Stimulated activated CD4-positive, alpha-beta T cell treated with anti-CD3 and anti-CD28 coated beads, TNF-alpha, amount 100 ng/mL, for 48 hours (primary cell): ENCODE measurements around the gene ANO6.
A peak's percentile ranks its signal among the peaks of the same experiment; 100 is the strongest.
"Not testable (repeated sequence)": the region's sequence is repeated elsewhere in the genome, so short reads cannot be mapped to it uniquely, and the experiment has no call there.

Source experiments
- DNase-seq, 3 donors: peaks; one replicate each; pipeline ENCODE4 v3.0.0-alpha.2; 2020; ENCODE audit warnings: low read depth in 3 of 3

ANO6 gene, protein sequence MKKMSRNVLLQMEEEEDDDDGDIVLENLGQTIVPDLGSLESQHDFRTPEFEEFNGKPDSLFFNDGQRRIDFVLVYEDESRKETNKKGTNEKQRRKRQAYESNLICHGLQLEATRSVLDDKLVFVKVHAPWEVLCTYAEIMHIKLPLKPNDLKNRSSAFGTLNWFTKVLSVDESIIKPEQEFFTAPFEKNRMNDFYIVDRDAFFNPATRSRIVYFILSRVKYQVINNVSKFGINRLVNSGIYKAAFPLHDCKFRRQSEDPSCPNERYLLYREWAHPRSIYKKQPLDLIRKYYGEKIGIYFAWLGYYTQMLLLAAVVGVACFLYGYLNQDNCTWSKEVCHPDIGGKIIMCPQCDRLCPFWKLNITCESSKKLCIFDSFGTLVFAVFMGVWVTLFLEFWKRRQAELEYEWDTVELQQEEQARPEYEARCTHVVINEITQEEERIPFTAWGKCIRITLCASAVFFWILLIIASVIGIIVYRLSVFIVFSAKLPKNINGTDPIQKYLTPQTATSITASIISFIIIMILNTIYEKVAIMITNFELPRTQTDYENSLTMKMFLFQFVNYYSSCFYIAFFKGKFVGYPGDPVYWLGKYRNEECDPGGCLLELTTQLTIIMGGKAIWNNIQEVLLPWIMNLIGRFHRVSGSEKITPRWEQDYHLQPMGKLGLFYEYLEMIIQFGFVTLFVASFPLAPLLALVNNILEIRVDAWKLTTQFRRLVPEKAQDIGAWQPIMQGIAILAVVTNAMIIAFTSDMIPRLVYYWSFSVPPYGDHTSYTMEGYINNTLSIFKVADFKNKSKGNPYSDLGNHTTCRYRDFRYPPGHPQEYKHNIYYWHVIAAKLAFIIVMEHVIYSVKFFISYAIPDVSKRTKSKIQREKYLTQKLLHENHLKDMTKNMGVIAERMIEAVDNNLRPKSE

DNA sequence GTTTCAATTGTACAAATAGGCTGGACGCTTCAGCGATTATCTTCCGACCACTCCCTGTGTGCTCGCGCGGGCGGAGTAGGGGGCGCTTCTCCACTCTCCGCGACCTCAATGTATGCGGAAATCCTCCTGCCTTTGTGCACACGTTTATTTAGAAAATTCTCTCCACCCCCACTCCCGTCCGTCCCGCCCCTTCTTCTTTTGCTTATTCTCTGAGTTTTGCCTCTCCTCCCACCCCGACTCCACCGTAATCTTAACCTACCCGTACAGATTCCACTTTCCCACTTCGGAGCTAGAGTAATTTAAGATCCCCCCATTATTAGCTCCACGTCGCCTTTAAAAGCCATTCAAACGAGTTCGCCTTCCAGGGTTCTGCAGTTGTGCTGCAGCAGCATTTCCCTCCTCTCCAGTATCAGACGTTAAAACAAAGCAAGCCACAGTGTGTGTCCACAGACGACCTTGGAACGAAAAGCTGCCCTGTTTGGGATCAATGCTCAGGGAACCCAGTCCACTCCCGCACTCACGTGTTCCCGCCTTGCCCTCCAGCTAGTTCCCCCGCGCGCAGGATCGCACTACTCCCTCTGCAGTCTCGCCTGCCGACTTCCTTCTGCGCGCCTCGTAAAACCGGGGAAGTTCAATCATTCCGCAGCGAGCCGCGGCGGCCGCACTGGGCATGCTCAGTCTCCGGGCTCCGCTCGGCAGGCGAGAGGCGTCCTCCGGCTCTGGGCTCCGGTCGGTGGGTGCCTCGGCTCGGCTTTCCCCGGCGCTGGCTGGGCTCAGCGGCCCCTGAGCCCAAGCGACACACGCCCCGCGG is at the start of gene ANO6:
ANO6 (plus strand) TSS at position 677 of the 811 bp plus-strand sequence. CDS start 227 bp downstream, outside the sequence.
- DNase-seq = peak; percentile 61 to 75 (median 67)

DNA sequence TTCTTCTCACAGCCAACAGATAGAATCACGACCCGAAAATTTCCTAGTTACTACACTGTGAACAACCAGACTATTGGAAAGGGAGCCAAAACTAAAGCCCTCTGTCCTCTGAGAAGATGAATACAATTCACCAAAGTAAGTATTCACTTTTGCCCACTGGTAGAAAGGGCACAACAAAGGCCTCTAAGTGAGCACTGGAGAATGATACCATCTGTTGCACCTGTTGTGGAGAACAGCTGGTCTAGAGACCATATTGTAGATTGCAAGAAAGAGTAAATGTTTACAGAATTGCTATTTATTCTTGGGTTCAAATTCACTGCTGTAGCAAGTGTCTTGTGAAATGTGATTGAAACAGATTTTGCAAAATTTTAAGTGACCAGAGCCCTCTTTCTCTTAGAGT is 46.9 kb upstream of the ANO6 start:
- DNase-seq = no peak

DNA sequence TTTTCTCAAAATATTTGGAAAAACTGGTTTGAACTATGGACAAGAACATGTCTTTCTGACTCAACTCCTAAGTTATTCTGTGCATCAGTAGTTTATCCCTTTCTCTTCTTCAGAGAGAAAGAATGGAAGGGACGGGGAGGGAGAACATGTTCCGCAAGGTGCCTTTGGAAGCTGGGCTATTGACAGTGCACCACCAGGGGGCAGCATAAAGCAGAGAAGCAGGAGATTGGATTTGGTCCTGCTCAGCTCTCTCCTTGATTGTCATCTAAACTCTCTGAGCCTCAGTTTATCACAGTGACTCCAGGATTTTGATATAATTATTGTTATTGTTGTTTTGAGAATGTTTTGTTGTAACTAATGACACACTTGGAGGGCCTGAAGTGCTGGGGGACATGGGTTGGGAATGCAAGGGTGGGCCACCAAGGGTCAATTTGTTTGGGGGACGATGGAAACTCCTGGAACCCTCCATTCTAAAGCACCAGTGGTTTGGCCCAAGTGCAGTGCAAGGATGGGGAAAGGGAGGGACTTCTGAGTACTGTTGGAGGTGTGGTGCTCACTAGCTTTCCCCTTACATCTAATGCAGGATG is 45.3 kb upstream of the ANO6 start:
- DNase-seq = peak; percentile 66 to 87 (median 71)

DNA sequence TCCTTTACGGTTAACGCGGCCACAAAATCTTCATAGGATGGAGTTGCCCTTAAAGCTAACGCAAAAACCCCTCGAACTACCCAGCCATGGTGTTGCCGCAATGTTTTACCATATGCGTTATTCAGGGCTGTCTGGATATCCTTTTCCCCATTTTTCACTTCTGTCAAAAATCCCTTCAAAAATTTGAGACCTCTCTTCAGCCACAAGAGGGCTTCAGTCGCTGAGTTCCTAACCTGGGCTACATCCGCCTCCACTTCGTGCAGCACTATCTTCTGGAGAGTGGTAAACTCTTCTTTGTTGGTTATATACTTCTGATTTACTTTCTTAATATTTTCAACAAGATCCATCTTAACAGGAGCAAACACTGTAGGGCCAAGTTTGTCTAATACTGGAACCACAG is 42.6 kb upstream of the ANO6 start:
- DNase-seq = not testable (repeated sequence)

DNA sequence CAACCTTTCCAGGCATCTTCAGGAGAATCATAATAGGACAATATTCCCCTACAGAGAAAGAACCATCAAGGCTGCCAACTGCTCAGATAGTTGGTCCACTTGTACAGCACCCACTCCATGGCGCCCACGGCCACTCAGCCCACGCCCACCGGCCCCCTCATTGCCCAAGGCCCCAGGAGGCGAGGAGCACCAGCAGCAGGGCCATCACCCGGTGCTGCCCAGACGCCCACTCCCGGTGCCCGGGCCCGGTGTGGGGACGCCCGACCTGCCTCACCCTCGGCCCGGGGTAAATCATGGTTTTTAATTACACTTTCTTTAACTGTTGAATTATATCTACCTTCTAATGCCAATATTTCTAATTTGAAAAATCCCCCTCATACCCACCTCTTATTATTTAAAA is 41.3 kb upstream of the ANO6 start:
- DNase-seq = no peak

DNA sequence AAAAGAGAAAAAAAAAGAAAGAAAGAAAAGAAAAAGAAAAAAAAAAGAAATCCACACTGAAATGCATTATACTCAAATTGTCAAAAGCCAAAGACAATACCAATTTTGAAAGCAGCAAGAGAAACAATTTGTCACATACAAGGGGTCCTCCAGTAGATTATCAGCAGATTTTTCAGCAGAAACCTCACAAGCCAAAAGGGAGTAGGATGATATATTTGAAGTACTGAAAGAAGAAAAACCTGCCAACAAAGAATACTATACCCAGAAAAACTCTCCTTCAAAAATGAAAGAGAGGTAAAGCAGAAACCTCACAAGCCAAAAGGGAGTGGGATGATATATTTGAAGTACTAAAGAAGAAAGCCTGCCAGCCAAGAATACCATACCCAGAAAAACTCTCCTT is 37.1 kb upstream of the ANO6 start:
- DNase-seq = no peak

DNA sequence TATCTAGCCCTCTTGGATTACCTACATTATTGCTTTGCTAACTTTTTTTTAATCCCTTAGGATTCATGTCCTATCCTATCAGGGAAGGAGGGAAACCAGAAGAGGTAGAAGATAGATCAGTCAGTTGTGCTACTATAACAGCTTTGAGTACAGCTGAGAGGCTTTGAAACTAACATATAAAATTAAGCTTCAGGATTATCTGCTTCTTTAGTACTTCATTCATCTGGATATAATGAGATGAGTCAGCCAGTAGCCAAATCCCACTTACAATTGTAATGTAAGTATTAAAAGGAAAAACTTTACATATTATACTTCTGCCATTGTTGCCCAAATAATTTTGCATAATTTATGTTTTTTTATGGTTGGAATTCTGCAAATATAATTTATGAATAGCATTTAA is 33.4 kb upstream of the ANO6 start:
- no peak for DNase-seq

DNA sequence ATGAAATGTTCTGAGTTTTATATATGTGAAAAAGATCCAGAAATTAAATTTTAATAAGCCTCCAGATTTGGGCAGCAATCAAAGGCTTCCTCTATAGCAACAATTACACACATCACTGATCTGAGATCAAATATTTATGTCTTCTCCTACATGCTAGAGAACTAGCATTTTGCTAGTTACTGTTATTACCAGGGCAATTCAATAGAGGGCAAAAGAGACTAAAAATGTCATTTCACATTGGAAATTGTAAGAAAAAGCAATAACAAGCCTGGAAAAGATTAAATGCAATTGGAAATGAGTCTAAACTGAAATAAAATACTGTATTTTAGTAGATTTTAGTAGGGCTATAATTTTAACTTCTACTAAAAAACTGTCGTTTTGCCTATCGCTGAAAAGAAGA is 32.6 kb upstream of the ANO6 start:
- no peak for DNase-seq

DNA sequence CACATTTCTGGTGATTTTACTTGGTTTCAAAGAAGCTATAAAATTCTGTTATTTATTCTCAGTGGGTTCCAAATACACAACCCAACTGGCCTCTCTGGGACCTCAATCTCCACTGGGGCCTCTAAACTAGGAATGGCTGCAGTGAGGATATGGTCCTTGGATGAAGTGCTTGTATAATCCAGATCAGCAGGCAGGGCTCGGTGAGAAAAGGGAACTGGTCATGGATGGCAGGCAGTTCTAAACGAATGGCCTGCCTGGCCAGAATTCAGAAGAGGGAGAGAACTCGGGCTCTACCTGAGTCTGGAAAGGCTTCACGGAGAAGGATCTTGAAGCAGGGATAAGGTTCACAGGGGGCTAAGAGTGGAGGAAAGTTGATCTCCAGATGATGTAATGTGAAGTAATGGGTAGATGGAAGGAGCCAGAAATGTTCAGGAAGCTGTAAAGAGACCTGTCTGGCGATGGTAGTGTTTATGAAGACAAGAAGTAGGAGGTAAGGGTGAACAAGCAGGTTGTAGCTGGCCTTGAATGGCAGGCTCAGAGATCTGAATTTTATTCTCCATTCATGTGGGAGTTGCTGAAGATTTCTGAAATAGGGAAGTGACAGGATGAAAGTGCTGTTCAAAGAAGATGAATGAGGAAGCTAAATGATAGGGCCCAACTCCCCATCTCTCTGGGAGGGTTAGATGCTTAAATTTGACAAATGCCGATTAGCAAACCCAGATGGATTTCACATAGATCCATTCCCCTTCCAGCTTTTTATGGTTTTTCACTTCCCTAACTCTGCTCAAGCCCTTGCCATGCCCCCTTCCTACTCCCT is 31.5 kb upstream of the ANO6 start:
- DNase-seq = no peak

DNA sequence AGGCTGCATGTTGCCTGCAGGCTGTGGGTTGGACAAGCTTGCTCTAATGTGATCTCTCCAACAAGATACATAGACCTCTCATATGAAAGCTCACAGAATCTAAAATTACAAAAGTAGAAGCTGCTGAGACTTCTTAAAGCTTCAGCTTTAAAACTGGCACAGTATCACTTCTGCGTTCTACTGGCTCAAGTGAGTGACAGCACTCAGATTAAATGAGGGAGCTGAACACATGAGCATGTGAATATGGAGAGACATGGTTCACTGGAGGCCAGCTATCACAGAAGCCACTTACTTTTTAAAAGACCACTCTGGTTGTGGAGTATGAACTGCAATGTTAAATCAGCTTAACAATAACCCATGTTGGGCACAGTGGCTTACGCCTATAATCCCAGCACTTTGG is 29.1 kb upstream of the ANO6 start:
- no peak for DNase-seq

DNA sequence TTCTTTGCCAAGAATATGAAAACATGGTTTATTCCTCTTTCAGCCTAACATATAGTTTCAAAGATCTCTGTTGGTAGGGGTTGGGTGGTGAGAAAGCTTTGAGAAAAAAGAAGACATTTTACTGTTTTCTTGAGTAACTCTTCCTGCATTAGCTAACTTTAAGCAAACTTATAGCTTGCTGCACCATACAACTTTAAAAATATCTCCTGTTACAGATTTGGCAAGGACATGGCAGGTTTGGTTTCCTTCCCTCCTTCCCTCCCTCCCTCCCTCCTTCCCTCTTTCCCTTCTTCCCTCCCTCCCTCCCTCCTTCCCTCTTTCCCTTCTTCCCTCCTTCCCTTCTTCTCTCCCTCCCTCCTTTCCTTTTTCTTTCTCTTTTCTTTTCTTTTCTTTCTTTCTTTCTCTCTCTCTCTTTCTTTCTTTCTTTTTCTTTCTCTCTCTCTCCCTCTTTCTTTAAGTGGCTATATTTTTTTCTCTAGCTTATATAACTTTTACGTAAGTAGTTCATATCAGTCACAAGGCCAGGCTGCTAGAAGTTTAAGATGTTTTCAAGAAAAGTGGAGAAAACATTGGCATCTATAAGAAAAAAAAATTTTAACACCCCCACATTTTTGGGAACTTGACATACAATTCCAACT is 26.0 kb upstream of the ANO6 start:
- DNase-seq = no peak

DNA sequence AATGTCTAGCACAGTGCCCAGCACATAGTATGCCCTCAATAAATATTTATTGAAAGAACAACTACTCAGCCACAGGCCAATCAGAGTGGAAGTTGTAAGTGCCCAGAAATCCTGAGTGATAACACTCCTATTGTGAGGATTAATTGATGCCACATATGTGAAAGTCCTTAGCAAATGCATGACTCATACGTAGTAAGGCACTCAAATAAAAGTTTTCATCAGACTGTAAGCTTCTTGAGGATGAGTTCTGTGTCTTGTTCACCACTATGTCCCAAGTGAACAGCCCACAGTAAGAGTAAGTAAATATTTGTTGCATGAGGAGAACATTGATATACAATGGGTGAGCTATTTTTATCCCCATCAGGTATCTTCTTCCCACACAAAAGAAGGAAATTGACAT is 24.7 kb upstream of the ANO6 start:
- no peak for DNase-seq

DNA sequence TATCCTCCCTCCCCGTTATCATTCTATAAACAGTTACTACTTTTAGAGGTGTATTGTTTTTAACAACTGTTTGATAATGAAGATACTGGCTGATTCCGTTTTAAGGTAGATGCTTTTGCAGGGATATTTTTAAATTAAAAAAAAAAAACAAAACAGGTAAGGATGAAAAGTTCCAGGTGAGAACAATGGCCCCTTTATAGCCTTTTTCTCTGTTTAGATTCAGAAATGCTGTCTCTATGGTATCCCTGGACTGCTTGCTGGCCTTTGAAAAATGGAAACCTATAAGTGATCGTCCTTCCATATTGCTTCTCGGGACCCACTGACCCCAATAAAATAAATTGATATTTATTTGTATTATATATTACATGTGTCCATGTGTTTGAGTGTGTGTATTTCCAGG is 23.2 kb upstream of the ANO6 start:
- no peak for DNase-seq

DNA sequence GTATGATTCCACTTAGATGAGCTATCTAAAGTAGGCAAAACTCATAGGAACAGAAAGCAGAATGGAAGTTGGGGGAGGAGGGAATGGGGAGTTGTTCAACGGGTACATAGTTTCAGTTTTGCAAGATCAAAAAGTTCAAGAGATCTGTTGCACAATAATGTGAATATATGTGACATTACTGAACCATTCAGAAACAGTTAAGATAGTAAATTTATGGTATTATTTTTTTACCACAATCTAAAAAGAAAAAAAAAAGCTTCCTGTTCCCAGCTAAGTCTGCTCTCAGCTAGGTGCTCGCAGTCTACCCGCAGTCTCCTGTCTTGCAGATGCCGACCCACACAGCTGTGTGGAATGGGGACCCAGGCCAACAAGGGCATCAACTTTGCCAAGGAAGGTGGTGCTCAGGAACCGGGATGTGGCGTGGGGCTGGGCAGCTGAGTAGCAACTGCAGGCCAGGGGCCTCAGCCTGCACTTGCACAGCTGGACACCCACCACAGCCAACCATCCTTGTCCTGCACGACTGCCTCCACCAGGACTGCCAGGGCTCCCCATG is 15.3 kb upstream of the ANO6 start:
- DNase-seq = no peak

DNA sequence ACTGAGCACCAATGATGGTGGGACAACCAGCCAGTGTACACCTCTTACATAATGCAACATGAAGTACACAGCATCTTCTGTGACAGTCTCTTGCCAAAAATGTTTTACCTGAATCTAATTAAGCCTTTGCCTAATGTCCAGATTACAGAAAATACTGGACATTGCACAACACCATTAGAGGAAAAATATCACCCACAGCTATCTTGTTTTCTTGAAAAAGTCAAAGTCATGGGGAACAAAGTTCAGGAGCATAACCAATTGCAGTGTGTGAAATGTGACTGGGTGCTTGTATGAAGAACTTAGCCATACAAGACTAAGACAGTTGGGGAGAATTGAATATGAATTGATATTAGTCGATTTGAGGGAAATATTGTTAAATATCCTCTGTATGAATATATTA is 12.1 kb upstream of the ANO6 start:
- DNase-seq = no peak

DNA sequence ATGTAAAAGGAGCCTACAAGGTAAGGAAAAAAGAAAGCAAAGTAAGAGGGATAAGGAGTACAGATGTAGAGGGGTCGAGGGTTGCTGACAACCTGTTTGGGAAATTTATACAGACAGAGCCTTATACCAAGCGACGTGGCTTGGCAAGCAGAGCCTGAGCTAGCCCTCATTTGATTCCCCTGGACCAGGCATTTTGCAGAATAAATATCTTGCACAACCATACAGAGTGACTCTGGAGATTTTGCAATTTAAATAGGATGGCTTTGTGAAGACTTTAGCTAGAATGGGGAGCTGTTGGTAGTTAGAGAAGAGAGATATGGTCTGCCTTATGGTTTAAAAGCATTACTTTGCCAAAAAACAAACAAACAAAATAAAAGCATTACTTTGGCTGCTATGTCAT is 11.1 kb upstream of the ANO6 start:
- no peak for DNase-seq

DNA sequence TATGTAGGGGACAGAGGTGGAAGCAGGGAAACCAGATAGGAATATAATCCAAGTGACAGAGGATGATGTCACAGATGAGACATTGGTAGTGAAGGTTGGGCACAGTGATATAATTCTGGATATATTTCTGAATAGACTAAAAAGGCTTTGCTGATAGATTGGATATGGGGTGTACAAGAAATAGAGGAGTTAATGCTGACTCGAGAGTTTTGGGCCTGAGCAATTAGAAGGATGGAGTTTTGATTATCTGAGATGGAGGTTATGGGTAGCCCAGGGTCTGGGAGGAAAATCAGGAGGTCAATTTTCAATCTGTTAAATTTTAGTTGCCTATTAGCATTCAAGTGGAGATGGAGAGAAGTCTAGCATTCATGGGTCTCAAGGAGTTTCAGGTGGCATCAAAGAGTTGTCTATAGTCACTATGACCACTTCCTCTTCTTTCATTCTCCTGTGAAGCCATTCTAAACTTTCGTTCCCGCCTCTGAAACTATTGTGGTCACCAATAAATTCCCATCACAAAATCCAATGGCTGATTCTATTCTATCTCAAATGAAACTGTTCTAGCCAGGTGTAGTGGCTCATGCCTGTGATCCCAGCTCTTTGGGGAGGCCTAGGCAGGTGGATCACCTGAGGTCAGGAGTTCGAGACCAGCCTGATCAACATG is 10.6 kb upstream of the ANO6 start:
- DNase-seq = no peak

DNA sequence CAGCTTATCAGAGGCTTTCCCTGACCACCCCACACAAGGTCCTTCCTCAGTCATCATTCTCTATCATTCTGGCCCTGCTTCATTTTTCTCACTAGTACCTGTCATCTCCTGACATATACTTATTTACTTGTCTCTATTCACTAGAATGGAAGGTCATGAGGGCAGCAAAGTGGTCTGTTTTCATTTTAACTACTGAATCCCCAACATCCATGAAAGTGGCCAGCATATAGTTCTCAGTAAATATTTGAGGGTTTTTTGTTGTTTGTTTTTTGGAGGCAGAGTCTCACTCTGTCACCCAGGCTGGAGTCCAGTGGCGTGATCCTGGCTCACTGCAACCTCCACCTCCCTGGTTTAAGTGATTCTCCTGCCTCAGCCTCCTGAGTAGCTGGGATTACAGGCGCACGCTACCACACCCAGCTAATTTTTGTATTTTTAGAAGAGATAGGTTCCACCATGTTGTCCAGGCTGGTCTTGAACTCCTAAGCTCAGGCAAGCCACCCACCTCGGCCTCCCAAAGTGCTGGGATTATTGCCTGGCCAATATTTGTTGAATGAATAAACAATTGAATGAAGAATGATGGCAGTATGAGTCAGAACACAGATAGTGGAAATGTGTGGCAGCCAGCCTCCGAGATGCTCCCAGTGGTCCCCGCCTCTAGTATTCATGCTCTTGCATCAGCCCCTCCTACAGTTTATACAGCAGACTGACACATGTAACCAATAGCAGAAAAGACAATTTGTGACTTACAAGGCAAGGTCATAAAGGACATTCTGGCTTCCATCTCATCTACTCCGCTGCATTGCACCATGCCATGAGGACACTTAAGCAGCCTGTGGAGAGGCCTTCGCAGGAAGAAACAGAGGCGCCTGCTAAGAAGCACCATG is 7.0 kb upstream of the ANO6 start:
- DNase-seq = peak in 1 of 3 donors; percentile 7
